Measurements from ENCODE around the gene CRTAC1. TPM values are rescaled to one million over a fixed set of nuclear protein-coding genes. Genes with fewer than 3 reads are reported as not detected.

Gene CRTAC1
- total RNA-seq, 1 experiment from 2014 or later, result 0.20 TPM

DNA sequence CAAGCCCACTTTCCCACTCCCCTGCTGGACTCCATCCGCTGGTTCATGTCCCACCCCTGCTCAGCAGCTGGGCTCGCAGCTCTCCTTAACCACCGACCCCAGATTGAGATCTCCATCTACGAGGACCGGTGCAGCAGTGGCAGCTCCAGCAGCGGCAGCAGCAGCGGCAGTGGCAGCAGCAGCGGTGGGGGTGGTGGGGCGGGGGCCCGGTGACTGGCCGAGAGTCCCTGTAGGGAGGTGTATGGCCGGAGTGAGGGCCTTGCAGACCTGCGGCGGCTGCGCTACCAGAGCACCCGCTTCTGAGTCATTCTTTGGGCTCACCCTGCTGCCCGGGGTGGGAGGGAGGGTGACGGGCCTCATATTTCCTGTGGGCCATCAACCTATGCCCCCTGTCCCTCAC, 164.9 kb downstream of the CRTAC1 start (continued):
- no peak for TF ChIP-seq ZNF274 (IDR thresholded peaks at IDR 0.05; ENCODE audit: low read depth, low read length)

DNA sequence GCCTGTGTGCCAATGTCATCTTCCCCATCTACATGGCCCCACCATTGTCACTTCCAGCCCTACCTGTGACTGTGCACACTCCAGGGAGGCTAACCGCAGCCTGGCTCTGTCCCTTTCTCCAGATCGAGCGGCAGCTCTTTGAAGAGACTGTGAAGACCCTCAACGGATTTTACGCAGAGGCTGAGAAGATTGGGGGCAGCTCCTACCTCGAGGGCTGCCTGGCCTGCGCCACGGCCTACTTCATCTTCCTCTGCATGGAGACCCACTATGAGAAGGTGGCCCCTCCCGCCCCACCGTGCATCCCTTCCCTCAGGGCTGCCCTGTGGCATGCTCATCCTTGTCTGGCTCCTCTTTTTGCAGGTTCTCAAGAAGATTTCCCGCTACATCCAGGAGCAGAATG, 166.6 kb downstream of the CRTAC1 start:
- intact Hi-C loops (cut with micrococcal nuclease), result no loop called here
- Histone ChIP-seq H3K27me3 (ENCODE audit: insufficient read depth, low read length) (no peaks in the 10 kb centered on the region), H3K4me2 (ENCODE audit: low read length) (no peak overlapping the region), H3K4me1 (ENCODE audit: control insufficient read depth in 1 of 2, insufficient read depth in 2 of 2, low read length in 2 of 2) (peaks cover 17 to 24% of the 10 kb centered on the region in 2 experiments), H3K79me2 (ENCODE audit: insufficient read depth, low read length) (no peaks in the 10 kb centered on the region), H2AFZ (ENCODE audit: low read depth, low read length, poor library complexity, severe bottlenecking) (no peak overlapping the region), H3K4me3 (replicated peaks in 1 of 2; ENCODE audit: low read depth in 1 of 2, low read length in 2 of 2) (no peak overlapping the region), H3K27ac (ENCODE audit: low read depth, low read length) (no peak overlapping the region), H3K9ac (ENCODE audit: low read length) (no peak overlapping the region), H3K9me3 (ENCODE audit: control insufficient read depth in 1 of 2, insufficient read depth in 1 of 2, low read depth in 1 of 2, low read length in 2 of 2) (no peaks in the 10 kb centered on the region), H3K36me3 (ENCODE audit: control insufficient read depth in 1 of 2, insufficient read depth in 2 of 2, low read length in 2 of 2) (no peaks in the 10 kb centered on the region), H4K20me1 (ENCODE audit: insufficient read depth) (no peaks in the 10 kb centered on the region), H3K9me2 (ENCODE audit: insufficient read depth) (no peaks in the 10 kb centered on the region)
- CTCF ChIA-PET, result no interaction called here
- POLR2A ChIA-PET, result no interaction called here
- no peak for ATAC-seq
- no peak for DNase-seq (ENCODE audit: low read depth, low spot score)
- TF ChIP-seq, protein P1, sequence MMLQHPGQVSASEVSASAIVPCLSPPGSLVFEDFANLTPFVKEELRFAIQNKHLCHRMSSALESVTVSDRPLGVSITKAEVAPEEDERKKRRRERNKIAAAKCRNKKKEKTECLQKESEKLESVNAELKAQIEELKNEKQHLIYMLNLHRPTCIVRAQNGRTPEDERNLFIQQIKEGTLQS (IDR thresholded peaks at IDR 0.05), result no peak
- TF ChIP-seq FOSL1 (IDR thresholded peaks at IDR 0.05; ENCODE audit: low read depth) (no peak), TCF7L2 (IDR thresholded peaks at IDR 0.05; ENCODE audit: borderline replicate concordance, extremely low read depth, insufficient read depth, insufficient read length) (no peak), ELF1 (IDR thresholded peaks at IDR 0.05; ENCODE audit: borderline replicate concordance, low read depth) (no peak), JUND (IDR thresholded peaks at IDR 0.05) (no peak), ZNF274 (IDR thresholded peaks at IDR 0.05; ENCODE audit: low read depth, low read length) (no peak), SRF (IDR thresholded peaks at IDR 0.05; ENCODE audit: low read depth) (no peak), CBX3 (IDR thresholded peaks at IDR 0.05; ENCODE audit: low read depth) (no peak), YY1 (IDR thresholded peaks at IDR 0.05; ENCODE audit: extremely low read depth, insufficient replicate concordance, low read depth, low read length) (no peak), CEBPB (IDR thresholded peaks at IDR 0.05; ENCODE audit: low read depth) (no peak), ZFX (IDR thresholded peaks at IDR 0.05) (no peak)
- TF ChIP-seq, protein P2, sequence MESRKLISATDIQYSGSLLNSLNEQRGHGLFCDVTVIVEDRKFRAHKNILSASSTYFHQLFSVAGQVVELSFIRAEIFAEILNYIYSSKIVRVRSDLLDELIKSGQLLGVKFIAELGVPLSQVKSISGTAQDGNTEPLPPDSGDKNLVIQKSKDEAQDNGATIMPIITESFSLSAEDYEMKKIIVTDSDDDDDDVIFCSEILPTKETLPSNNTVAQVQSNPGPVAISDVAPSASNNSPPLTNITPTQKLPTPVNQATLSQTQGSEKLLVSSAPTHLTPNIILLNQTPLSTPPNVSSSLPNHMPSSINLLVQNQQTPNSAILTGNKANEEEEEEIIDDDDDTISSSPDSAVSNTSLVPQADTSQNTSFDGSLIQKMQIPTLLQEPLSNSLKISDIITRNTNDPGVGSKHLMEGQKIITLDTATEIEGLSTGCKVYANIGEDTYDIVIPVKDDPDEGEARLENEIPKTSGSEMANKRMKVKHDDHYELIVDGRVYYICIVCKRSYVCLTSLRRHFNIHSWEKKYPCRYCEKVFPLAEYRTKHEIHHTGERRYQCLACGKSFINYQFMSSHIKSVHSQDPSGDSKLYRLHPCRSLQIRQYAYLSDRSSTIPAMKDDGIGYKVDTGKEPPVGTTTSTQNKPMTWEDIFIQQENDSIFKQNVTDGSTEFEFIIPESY (IDR thresholded peaks at IDR 0.05; ENCODE audit: extremely low read depth, insufficient replicate concordance, low read length), result no peak
- RAD21 ChIA-PET (ENCODE audit: low non-redundant PET in 1 of 2, low total read pairs in 2 of 2, uncharacterized antibody in 2 of 2, unreplicated experiment in 2 of 2), result no interaction called here
- BruUV-seq (replicated peaks), result no TSS peak

Measured in HCT116 (cell line).